ENCODE measurements around the gene CTAGE1.
"Not testable (repeated sequence)": the region's sequence is repeated elsewhere in the genome, so short reads cannot be mapped to it uniquely, and the experiment has no call there.

CTAGE1 gene

DNA sequence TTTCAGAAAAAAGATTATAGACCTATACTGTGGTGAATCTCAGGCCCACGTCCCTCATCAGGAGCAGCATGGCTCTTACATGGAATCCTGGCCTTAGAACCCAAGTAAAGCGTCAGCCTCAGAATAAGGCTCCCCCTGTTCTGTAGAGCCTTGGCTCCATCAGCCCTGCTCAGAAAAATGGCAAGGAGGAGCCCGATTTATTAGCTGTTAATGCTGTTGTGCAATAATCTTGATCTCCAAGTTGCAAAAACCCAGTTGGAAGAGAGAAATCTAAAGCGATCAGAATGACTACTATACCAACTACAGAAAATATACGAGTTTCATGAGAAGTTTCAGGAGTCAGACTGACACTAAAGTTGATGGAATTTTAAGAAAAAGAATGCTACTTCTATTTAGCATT lies 35.6 kb upstream of the CTAGE1 start:
- DNase-seq, result no peak
- Histone ChIP-seq H3K27me3 (replicated peaks; ENCODE audit: control insufficient read depth, insufficient read depth, low read length, poor library complexity, severe bottlenecking) (no peaks in the 10 kb centered on the region), H3K4me3 (ENCODE audit: insufficient read depth, low read depth, low read length, poor library complexity, severe bottlenecking) (no peak overlapping the region), H3K9me3 (ENCODE audit: control insufficient read depth, low read length) (no peaks in the 10 kb centered on the region), H3K36me3 (ENCODE audit: control insufficient read depth, insufficient read depth, low read length) (no peaks in the 10 kb centered on the region), H3K4me1 (ENCODE audit: control insufficient read depth, insufficient read depth, low read length, poor library complexity, severe bottlenecking) (no peaks in the 10 kb centered on the region), H3K27ac (ENCODE audit: insufficient read depth, low read length, poor library complexity, severe bottlenecking) (no peak overlapping the region)

DNA sequence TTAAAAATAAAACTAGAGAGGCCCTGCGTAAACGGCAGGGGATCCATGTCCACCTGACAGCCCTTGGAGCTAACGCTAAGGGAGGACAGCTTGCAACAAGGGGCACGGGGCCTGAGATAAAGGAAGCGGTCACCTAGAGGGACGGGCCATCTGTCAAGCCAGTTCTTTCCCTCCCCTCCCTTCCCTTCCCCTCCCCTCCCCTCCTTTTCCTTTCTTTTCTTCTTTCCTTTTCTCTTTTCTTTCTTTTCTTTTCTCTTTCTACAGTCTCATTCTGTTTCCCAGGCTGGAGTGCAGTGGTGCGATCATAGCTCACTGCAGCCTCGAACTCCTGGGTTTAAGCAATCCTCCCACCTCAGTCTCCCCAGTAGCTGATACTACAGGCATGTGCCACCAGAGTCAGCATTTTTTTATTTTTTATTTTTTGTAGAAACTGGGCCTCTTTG lies 34.5 kb upstream of the CTAGE1 start:
- H3K36me3 ChIP-seq (ENCODE audit: control insufficient read depth, insufficient read depth, low read length), result no peaks in the 10 kb centered on the region
- no peaks in the 10 kb centered on the region for H3K27me3 ChIP-seq (replicated peaks; ENCODE audit: control insufficient read depth, insufficient read depth, low read length, poor library complexity, severe bottlenecking)
- H3K27ac ChIP-seq (ENCODE audit: insufficient read depth, low read length, poor library complexity, severe bottlenecking), result no peak overlapping the region
- DNase-seq, result no peak
- H3K4me3 ChIP-seq (ENCODE audit: insufficient read depth, low read depth, low read length, poor library complexity, severe bottlenecking), result no peak overlapping the region
- no peaks in the 10 kb centered on the region for H3K4me1 ChIP-seq (ENCODE audit: control insufficient read depth, insufficient read depth, low read length, poor library complexity, severe bottlenecking)
- no peaks in the 10 kb centered on the region for H3K9me3 ChIP-seq (ENCODE audit: control insufficient read depth, low read length)

DNA sequence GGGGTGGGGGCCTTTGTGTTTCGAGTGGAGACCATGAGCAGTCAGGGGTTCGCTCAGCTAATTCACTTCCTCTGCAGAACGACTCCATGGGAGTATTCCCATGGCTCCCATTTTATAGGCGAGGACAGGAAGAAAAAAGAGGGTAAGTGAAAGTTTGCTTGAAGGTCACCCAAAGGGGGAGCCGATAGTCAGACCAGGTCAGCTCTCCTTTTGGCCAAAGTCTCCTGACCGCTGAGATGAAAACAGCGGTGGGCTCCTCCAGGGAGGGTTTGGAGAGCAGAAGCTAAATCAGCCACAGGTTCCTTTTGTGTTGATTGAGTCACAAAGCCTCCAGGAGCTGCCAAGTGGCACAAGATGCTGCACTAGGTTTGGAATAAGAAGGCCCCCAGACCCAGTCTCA lies 34.1 kb upstream of the CTAGE1 start:
- Histone ChIP-seq H3K27ac (ENCODE audit: insufficient read depth, low read length, poor library complexity, severe bottlenecking) (no peak overlapping the region), H3K27me3 (replicated peaks; ENCODE audit: control insufficient read depth, insufficient read depth, low read length, poor library complexity, severe bottlenecking) (no peaks in the 10 kb centered on the region), H3K4me3 (ENCODE audit: insufficient read depth, low read depth, low read length, poor library complexity, severe bottlenecking) (no peak overlapping the region), H3K9me3 (ENCODE audit: control insufficient read depth, low read length) (no peaks in the 10 kb centered on the region), H3K36me3 (ENCODE audit: control insufficient read depth, insufficient read depth, low read length) (no peaks in the 10 kb centered on the region), H3K4me1 (ENCODE audit: control insufficient read depth, insufficient read depth, low read length, poor library complexity, severe bottlenecking) (no peaks in the 10 kb centered on the region)
- DNase-seq, result no peak

DNA sequence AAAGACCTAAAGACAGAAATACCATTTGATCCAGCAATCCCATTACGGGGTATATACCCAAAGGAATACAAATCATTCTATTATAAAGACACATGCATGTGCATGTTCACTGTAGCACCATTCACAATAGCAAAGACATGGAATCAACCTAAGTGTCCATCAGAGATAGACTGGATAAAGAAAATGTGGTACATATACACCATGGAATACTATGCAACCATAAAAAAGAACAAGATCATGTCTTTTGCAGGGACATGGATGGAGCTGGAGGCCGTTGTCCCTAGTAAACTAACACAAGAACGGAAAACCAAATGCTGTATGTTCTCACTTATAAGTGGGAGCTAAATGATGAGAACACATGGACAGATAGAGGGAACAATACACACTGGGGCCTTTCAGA lies 33.1 kb upstream of the CTAGE1 start:
- H3K36me3 ChIP-seq (ENCODE audit: control insufficient read depth, insufficient read depth, low read length); DNase-seq; H3K4me1 ChIP-seq (ENCODE audit: control insufficient read depth, insufficient read depth, low read length, poor library complexity, severe bottlenecking); H3K27ac ChIP-seq (ENCODE audit: insufficient read depth, low read length, poor library complexity, severe bottlenecking); H3K4me3 ChIP-seq (ENCODE audit: insufficient read depth, low read depth, low read length, poor library complexity, severe bottlenecking); H3K9me3 ChIP-seq (ENCODE audit: control insufficient read depth, low read length); H3K27me3 ChIP-seq (replicated peaks; ENCODE audit: control insufficient read depth, insufficient read depth, low read length, poor library complexity, severe bottlenecking): not testable (repeated sequence)

DNA sequence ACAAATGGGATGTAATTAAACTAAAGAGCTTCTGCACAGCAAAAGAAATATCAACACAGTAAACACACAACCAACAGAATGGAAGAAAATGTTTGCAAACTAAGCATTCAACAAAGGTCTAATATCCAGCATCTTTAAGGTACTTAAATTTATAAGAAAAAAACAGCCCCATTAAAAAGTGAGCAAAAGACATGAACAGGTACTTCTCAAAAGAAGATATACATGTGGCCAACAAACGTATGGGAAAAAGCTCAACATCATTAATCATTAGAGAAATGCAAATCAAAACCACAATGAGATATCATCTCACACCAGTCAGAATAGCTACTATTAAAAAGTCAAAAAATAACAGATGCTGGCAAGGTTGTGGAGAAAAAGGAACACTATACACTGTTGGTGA lies 32.6 kb upstream of the CTAGE1 start:
- not testable (repeated sequence) for H3K4me3 ChIP-seq (ENCODE audit: insufficient read depth, low read depth, low read length, poor library complexity, severe bottlenecking); H3K4me1 ChIP-seq (ENCODE audit: control insufficient read depth, insufficient read depth, low read length, poor library complexity, severe bottlenecking); DNase-seq; H3K27ac ChIP-seq (ENCODE audit: insufficient read depth, low read length, poor library complexity, severe bottlenecking); H3K36me3 ChIP-seq (ENCODE audit: control insufficient read depth, insufficient read depth, low read length); H3K9me3 ChIP-seq (ENCODE audit: control insufficient read depth, low read length); H3K27me3 ChIP-seq (replicated peaks; ENCODE audit: control insufficient read depth, insufficient read depth, low read length, poor library complexity, severe bottlenecking)

DNA sequence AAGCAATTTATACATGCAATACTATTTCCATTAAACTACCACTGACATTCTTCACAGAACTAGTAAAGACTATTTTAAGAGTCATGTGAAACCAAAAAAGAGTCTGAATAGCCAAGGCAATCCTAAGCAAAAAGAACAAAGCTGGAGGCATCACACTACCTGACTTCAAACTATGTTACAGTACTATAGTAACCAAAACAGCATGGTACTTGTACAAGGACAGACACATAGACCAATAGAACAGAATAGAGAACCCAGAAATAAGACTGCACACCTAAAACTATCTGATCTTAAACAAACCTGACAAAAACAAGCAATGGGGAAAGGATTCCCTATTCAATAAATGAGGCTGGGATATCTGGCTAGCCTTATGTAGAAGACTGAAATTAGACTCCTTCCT lies 32.0 kb upstream of the CTAGE1 start:
- not testable (repeated sequence) for H3K27ac ChIP-seq (ENCODE audit: insufficient read depth, low read length, poor library complexity, severe bottlenecking); H3K4me3 ChIP-seq (ENCODE audit: insufficient read depth, low read depth, low read length, poor library complexity, severe bottlenecking); H3K4me1 ChIP-seq (ENCODE audit: control insufficient read depth, insufficient read depth, low read length, poor library complexity, severe bottlenecking); DNase-seq; H3K9me3 ChIP-seq (ENCODE audit: control insufficient read depth, low read length); H3K36me3 ChIP-seq (ENCODE audit: control insufficient read depth, insufficient read depth, low read length); H3K27me3 ChIP-seq (replicated peaks; ENCODE audit: control insufficient read depth, insufficient read depth, low read length, poor library complexity, severe bottlenecking)

DNA sequence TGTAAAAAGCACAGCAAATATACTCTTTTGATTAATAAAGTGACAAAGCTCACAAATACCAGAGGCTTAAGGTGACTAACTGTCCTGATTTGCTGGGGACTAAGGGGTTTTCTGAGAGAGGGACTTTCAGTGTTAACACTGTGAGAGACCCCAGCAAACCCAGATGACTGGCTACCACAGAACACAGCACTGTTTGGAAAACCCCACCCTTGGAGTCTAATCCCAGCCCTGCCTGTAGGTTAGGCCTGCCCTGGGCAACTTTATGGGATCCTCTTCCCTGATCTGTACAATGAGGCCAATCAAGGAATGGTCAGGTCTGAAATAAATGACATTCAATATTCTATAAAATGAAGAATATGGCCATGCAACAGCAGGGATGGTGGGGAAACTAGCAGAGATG lies 30.5 kb upstream of the CTAGE1 start:
- no peak for DNase-seq
- Histone ChIP-seq H3K27me3 (replicated peaks; ENCODE audit: control insufficient read depth, insufficient read depth, low read length, poor library complexity, severe bottlenecking) (no peaks in the 10 kb centered on the region), H3K36me3 (ENCODE audit: control insufficient read depth, insufficient read depth, low read length) (no peaks in the 10 kb centered on the region), H3K9me3 (ENCODE audit: control insufficient read depth, low read length) (no peaks in the 10 kb centered on the region), H3K4me1 (ENCODE audit: control insufficient read depth, insufficient read depth, low read length, poor library complexity, severe bottlenecking) (no peaks in the 10 kb centered on the region), H3K27ac (ENCODE audit: insufficient read depth, low read length, poor library complexity, severe bottlenecking) (no peak overlapping the region), H3K4me3 (ENCODE audit: insufficient read depth, low read depth, low read length, poor library complexity, severe bottlenecking) (no peak overlapping the region)

DNA sequence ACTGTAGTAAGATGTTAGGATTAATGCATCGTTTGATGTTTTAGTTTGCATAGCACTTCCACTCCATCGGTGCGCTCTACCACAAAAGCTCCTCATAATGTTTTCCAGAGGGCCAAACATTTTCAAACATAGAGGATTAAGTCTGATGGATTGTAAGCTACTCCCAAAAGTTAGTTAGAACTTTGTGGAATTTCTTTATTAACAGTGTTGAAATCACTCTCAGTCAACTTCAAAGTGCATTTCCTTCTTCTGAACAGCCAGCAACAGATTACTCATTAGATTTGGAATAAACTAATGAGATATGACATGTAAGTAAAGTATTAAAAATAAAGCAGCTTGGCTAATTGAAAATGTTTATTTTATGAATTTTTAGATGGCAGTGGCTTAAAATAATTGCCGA lies 30.1 kb upstream of the CTAGE1 start:
- no peaks in the 10 kb centered on the region for H3K36me3 ChIP-seq (ENCODE audit: control insufficient read depth, insufficient read depth, low read length)
- H3K4me1 ChIP-seq (ENCODE audit: control insufficient read depth, insufficient read depth, low read length, poor library complexity, severe bottlenecking), result no peaks in the 10 kb centered on the region
- no peaks in the 10 kb centered on the region for H3K27me3 ChIP-seq (replicated peaks; ENCODE audit: control insufficient read depth, insufficient read depth, low read length, poor library complexity, severe bottlenecking)
- no peak overlapping the region for H3K27ac ChIP-seq (ENCODE audit: insufficient read depth, low read length, poor library complexity, severe bottlenecking)
- no peak for DNase-seq
- no peaks in the 10 kb centered on the region for H3K9me3 ChIP-seq (ENCODE audit: control insufficient read depth, low read length)
- H3K4me3 ChIP-seq (ENCODE audit: insufficient read depth, low read depth, low read length, poor library complexity, severe bottlenecking), result no peak overlapping the region

DNA sequence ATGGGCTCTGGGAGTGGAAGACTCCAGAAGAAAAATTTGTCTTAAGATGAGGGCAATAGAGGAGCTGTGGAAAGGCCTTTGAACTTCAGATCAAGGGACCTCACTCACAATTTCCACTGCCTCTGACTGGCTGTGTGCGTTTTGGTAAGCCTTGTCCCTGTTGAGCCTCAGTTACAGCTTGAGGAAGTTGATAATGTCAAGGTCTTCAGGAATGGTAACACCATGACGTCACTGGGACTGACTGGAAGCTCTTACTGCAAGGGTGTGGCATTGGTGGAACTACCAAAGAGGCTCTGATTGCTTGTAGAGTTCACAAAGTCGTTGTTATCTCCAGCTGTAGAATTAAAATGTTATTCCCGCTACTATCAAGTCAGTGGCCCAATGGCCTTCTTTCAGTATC lies 29.2 kb upstream of the CTAGE1 start:
- H3K4me1 ChIP-seq (ENCODE audit: control insufficient read depth, insufficient read depth, low read length, poor library complexity, severe bottlenecking), result no peaks in the 10 kb centered on the region
- no peaks in the 10 kb centered on the region for H3K36me3 ChIP-seq (ENCODE audit: control insufficient read depth, insufficient read depth, low read length)
- DNase-seq, result no peak
- no peaks in the 10 kb centered on the region for H3K9me3 ChIP-seq (ENCODE audit: control insufficient read depth, low read length)
- H3K27ac ChIP-seq (ENCODE audit: insufficient read depth, low read length, poor library complexity, severe bottlenecking), result no peak overlapping the region
- no peak overlapping the region for H3K4me3 ChIP-seq (ENCODE audit: insufficient read depth, low read depth, low read length, poor library complexity, severe bottlenecking)
- H3K27me3 ChIP-seq (replicated peaks; ENCODE audit: control insufficient read depth, insufficient read depth, low read length, poor library complexity, severe bottlenecking), result no peaks in the 10 kb centered on the region

DNA sequence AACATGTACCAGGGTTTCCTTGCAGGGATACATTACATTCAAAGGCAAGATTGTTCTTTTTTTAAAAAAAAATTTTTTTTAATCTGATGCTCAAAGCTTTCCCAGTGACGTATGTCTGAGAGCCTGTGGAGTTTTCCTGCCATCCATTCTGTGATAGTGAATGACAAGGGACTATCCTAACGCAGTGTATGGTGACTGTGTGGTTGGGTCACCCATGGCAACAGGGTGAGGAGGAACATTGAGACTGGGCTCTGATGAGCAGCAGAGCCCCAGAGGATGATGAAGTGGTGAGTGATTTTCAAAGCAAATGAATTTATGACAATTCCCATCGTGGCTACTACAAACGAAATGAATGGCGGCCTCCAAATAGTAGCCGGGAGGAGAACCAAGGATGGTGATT lies 28.6 kb upstream of the CTAGE1 start:
- no peak overlapping the region for H3K4me3 ChIP-seq (ENCODE audit: insufficient read depth, low read depth, low read length, poor library complexity, severe bottlenecking)
- no peak overlapping the region for H3K27ac ChIP-seq (ENCODE audit: insufficient read depth, low read length, poor library complexity, severe bottlenecking)
- H3K4me1 ChIP-seq (ENCODE audit: control insufficient read depth, insufficient read depth, low read length, poor library complexity, severe bottlenecking), result no peaks in the 10 kb centered on the region
- no peaks in the 10 kb centered on the region for H3K27me3 ChIP-seq (replicated peaks; ENCODE audit: control insufficient read depth, insufficient read depth, low read length, poor library complexity, severe bottlenecking)
- H3K36me3 ChIP-seq (ENCODE audit: control insufficient read depth, insufficient read depth, low read length), result no peaks in the 10 kb centered on the region
- no peaks in the 10 kb centered on the region for H3K9me3 ChIP-seq (ENCODE audit: control insufficient read depth, low read length)
- DNase-seq, result no peak

DNA sequence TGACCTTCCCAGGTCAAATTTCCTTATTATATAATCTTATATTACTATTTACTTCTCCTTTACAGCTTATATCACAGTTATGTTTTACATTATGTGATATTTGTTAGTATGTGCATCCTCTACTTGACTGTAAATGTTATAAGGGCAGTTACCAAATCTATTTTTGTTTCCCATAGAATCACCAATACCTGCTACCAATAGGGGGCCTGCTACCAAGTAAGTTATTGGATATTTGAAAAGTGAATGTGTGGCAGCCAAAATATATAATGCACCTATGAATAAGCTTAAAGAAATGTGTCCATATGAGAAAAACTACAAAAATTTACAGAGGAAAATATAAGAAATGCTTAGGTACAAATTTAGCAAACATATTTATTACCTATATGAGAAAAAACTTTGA lies 23.9 kb upstream of the CTAGE1 start:
- H3K9me3 ChIP-seq (ENCODE audit: control insufficient read depth, low read length), result no peaks in the 10 kb centered on the region
- DNase-seq, result no peak
- no peak overlapping the region for H3K27ac ChIP-seq (ENCODE audit: insufficient read depth, low read length, poor library complexity, severe bottlenecking)
- H3K4me3 ChIP-seq (ENCODE audit: insufficient read depth, low read depth, low read length, poor library complexity, severe bottlenecking), result no peak overlapping the region
- no peaks in the 10 kb centered on the region for H3K27me3 ChIP-seq (replicated peaks; ENCODE audit: control insufficient read depth, insufficient read depth, low read length, poor library complexity, severe bottlenecking)
- no peaks in the 10 kb centered on the region for H3K36me3 ChIP-seq (ENCODE audit: control insufficient read depth, insufficient read depth, low read length)
- H3K4me1 ChIP-seq (ENCODE audit: control insufficient read depth, insufficient read depth, low read length, poor library complexity, severe bottlenecking), result no peaks in the 10 kb centered on the region

Measured in effector memory CD4-positive, alpha-beta T cell (primary cell).